Stomach (tissue), 4 donors: ENCODE results near the gene SCGB1D1.

Experiments used
- CTCF ChIP-seq, 7 experiments: fragments of 450-650 bp in 4 of 7; fragments of 200-600 bp in 3 of 7; sonication (generic) in 3 of 7; IDR thresholded peaks; one replicate each; pipeline ENCODE4 v1.5.1; 2016 to 2019; ENCODE audit warnings: antibody characterized with exemption in 7 of 7, control low read depth in 2 of 7, mild to moderate bottlenecking in 1 of 7
- EP300 ChIP-seq: sonication (generic); formaldehyde crosslinking; IDR thresholded peaks from one replicate; pipeline ENCODE4 v1.6.1; 2017; ENCODE audit warnings: antibody characterized with exemption
- POLR2A ChIP-seq, 4 donors: fragments of 450-650 bp; IDR thresholded peaks; one replicate each; pipeline ENCODE4 v1.6.1; 2016; ENCODE audit warnings: antibody characterized with exemption in 4 of 4, control low read depth in 2 of 4, mild to moderate bottlenecking in 1 of 4, moderate library complexity in 1 of 4
- POLR2AphosphoS5 ChIP-seq, 3 donors: sonication (generic); formaldehyde crosslinking; IDR thresholded peaks; one replicate each; pipeline ENCODE4 v1.6.1; 2016; ENCODE audit warnings: antibody characterized with exemption in 3 of 3

- TF ChIP-seq CTCF (IDR thresholded peaks at IDR 0.05) (no peak), POLR2AphosphoS5 (IDR thresholded peaks at IDR 0.05) (no peak), EP300 (no peak), POLR2A (IDR thresholded peaks at IDR 0.05) (no peak)
Measured at GRCh38 chr11:62179995-62180394, 10.0 kb upstream of the SCGB1D1 start.
